Uterus (tissue), 2 donors: ENCODE measurements around the gene UPF3A.
"Not testable (repeated sequence)": the region's sequence is repeated elsewhere in the genome, so short reads cannot be mapped to it uniquely, and the experiment has no call there.

Source experiments
- CTCF ChIP-seq, 4 experiments: fragments of 200-600 bp in 2 of 4; fragments of 450-650 bp in 2 of 4; sonication (generic) in 2 of 4; IDR thresholded peaks; one replicate each; pipeline ENCODE4 v1.5.1; 2016 to 2019; ENCODE audit warnings: antibody characterized with exemption in 4 of 4, mild to moderate bottlenecking in 2 of 4, moderate library complexity in 1 of 4
- POLR2A ChIP-seq, 2 donors: fragments of 450-650 bp; IDR thresholded peaks; one replicate each; pipeline ENCODE4 v1.6.1; 2016; ENCODE audit warnings: antibody characterized with exemption in 2 of 2, mild to moderate bottlenecking in 1 of 2, moderate library complexity in 1 of 2

GRCh38 chr13:114352763-114353162, 71.4 kb downstream of the UPF3A start:
- not testable (repeated sequence) for TF ChIP-seq CTCF, POLR2A (IDR thresholded peaks at IDR 0.05)
